Mesenteric fat pad (tissue), 1 donor: ENCODE data around the gene XXYLT1. TPM values are rescaled to one million over a fixed set of nuclear protein-coding genes. Genes with fewer than 3 reads are reported as not detected.

Experiments
- microRNA-seq: library from miRNA; unstranded; fragments of <30 nt; microRNA quantifications from one replicate; pipeline ENCODE4 v1.2.0, GENCODE V29; 2020; ENCODE audit warnings: borderline number of aligned reads
- total RNA-seq: library from RNA; stranded (reverse); fragmentation: NEBNext Ultra II Directional; extraction: Animal tissue kit (Norgen Biotek cat#: 25700); gene quantifications from one replicate; pipeline ENCODE4 v1.2.1, GENCODE V29; 2021
- donor health status: DM: yes; HTN: yes; CAD: no.

XXYLT1 gene
- total RNA-seq, 1 donor from 2014 or later: 17.0 TPM

Small RNA genes within 50 kb of the gene (microRNA-seq; reads per million reads assigned to microRNA genes)
- gene MIR3137: not detected

Other genes starting within 250 kb of the XXYLT1 start
- gene ACAP2, start 171.9 kb upstream of the XXYLT1 start, total RNA-seq: 53.9 TPM